Activated naive CD8-positive, alpha-beta T cell treated with anti-CD3 and anti-CD28 coated beads, Interleukin-2, amount 50 U/mL, for 24 hours (primary cell): ENCODE data around the gene SLC27A6.

Source experiments
- ATAC-seq: fragments of 150-1000 bp; cut with Tn5 transposase; one replicate; pipeline ENCODE4 v1.10.0; 2021
- DNase-seq: peaks from one replicate; pipeline ENCODE4 v3.0.0; 2021
- H3K27ac Mint-ChIP-seq: one replicate; pipeline ENCODE4 v1.8.0; 2021; ENCODE audit warnings: mild to moderate bottlenecking, mixed read lengths
- H3K27me3 Mint-ChIP-seq: one replicate; pipeline ENCODE4 v1.8.0; 2021; ENCODE audit warnings: mixed read lengths
- H3K36me3 Mint-ChIP-seq: one replicate; pipeline ENCODE4 v1.8.0; 2021; ENCODE audit warnings: low read depth, mixed read lengths
- H3K4me1 Mint-ChIP-seq: one replicate; pipeline ENCODE4 v1.8.0; 2021; ENCODE audit warnings: mixed read lengths
- H3K4me3 Mint-ChIP-seq: one replicate; pipeline ENCODE4 v1.8.0; 2021; ENCODE audit warnings: mild to moderate bottlenecking, moderate library complexity, mixed read lengths
- H3K9me3 Mint-ChIP-seq: one replicate; pipeline ENCODE4 v1.8.0; 2021; ENCODE audit warnings: mixed read lengths

The SLC27A6 gene

GRCh38 chr5:128966846-128967245, 1.6 kb downstream of the SLC27A6 start:
- peaks cover 19% of the 10 kb centered on the region for H3K27me3 Mint-ChIP-seq
- no peak overlapping the region for H3K4me3 Mint-ChIP-seq
- ATAC-seq (no peak), DNase-seq (no peak)
- H3K9me3 Mint-ChIP-seq = no peaks in the 10 kb centered on the region
- H3K4me1 Mint-ChIP-seq = no peaks in the 10 kb centered on the region
- no peaks in the 10 kb centered on the region for H3K36me3 Mint-ChIP-seq
- H3K27ac Mint-ChIP-seq = no peak overlapping the region

GRCh38 chr5:128973244-128973643, 8.0 kb downstream of the SLC27A6 start:
- ATAC-seq = no peak
- peaks cover 4% of the 10 kb centered on the region for H3K9me3 Mint-ChIP-seq

GRCh38 chr5:128974567-128974966, 9.3 kb downstream of the SLC27A6 start:
- Mint-ChIP-seq H3K27me3 (no peaks in the 10 kb centered on the region), H3K36me3 (no peaks in the 10 kb centered on the region), H3K27ac (no peak overlapping the region), H3K4me1 (no peaks in the 10 kb centered on the region), H3K4me3 (no peak overlapping the region), H3K9me3 (peaks cover 4% of the 10 kb centered on the region)
- ATAC-seq (peak; percentile 66), DNase-seq (no peak)

More at GRCh38 chr5:128973244-128973643, 8.0 kb downstream of the SLC27A6 start:
- no peak for DNase-seq
- Mint-ChIP-seq H3K27me3 (no peaks in the 10 kb centered on the region), H3K36me3 (no peaks in the 10 kb centered on the region), H3K27ac (no peak overlapping the region), H3K4me3 (no peak overlapping the region), H3K4me1 (no peaks in the 10 kb centered on the region)

GRCh38 chr5:128979761-128980160, 14.5 kb downstream of the SLC27A6 start:
- H3K9me3 Mint-ChIP-seq = no peaks in the 10 kb centered on the region
- H3K36me3 Mint-ChIP-seq = no peaks in the 10 kb centered on the region
- H3K4me3 Mint-ChIP-seq = no peak overlapping the region
- no peak for DNase-seq
- H3K27me3 Mint-ChIP-seq = peaks cover 3% of the 10 kb centered on the region
- no peaks in the 10 kb centered on the region for H3K4me1 Mint-ChIP-seq
- H3K27ac Mint-ChIP-seq = no peak overlapping the region
- no peak for ATAC-seq

GRCh38 chr5:128980917-128981316, 15.6 kb downstream of the SLC27A6 start:
- ATAC-seq = no peak
- Mint-ChIP-seq H3K27ac (no peak overlapping the region), H3K4me1 (no peaks in the 10 kb centered on the region), H3K9me3 (no peaks in the 10 kb centered on the region), H3K36me3 (no peaks in the 10 kb centered on the region), H3K27me3 (peaks cover 3% of the 10 kb centered on the region), H3K4me3 (no peak overlapping the region)
- no peak for DNase-seq

GRCh38 chr5:128984480-128984879, 19.2 kb downstream of the SLC27A6 start:
- Mint-ChIP-seq H3K4me1 (no peaks in the 10 kb centered on the region), H3K9me3 (no peaks in the 10 kb centered on the region), H3K27ac (no peak overlapping the region), H3K4me3 (no peak overlapping the region), H3K36me3 (no peaks in the 10 kb centered on the region), H3K27me3 (peaks cover 3% of the 10 kb centered on the region)
- DNase-seq (no peak), ATAC-seq (no peak)

GRCh38 chr5:128988476-128988875, 23.2 kb downstream of the SLC27A6 start:
- no peak for ATAC-seq
- no peaks in the 10 kb centered on the region for H3K36me3 Mint-ChIP-seq
- no peaks in the 10 kb centered on the region for H3K4me1 Mint-ChIP-seq
- H3K4me3 Mint-ChIP-seq = no peak overlapping the region
- no peak for DNase-seq
- no peak overlapping the region for H3K27ac Mint-ChIP-seq
- peaks cover 5% of the 10 kb centered on the region for H3K27me3 Mint-ChIP-seq
- no peaks in the 10 kb centered on the region for H3K9me3 Mint-ChIP-seq

GRCh38 chr5:129001841-129002526, 36.7 kb downstream of the SLC27A6 start:
- Mint-ChIP-seq H3K36me3 (no peaks in the 10 kb centered on the region), H3K27me3 (no peaks in the 10 kb centered on the region), H3K9me3 (no peaks in the 10 kb centered on the region), H3K27ac (no peak overlapping the region), H3K4me1 (no peaks in the 10 kb centered on the region), H3K4me3 (no peak overlapping the region)
- ATAC-seq (no peak), DNase-seq (no peak)

- Mint-ChIP-seq H3K27me3 (no peaks in the 10 kb centered on the region), H3K27ac (no peak overlapping the region), H3K4me3 (no peak overlapping the region), H3K4me1 (no peaks in the 10 kb centered on the region), H3K9me3 (no peaks in the 10 kb centered on the region), H3K36me3 (no peaks in the 10 kb centered on the region)
- DNase-seq (no peak), ATAC-seq (no peak)
These were observed 37.2 kb downstream of the SLC27A6 start for GRCh38 chr5:129002527-129002842.

- Mint-ChIP-seq H3K9me3 (no peaks in the 10 kb centered on the region), H3K4me3 (no peak overlapping the region), H3K27me3 (no peaks in the 10 kb centered on the region), H3K36me3 (no peaks in the 10 kb centered on the region), H3K4me1 (no peaks in the 10 kb centered on the region), H3K27ac (no peak overlapping the region)
- DNase-seq = no peak
- ATAC-seq = no peak
These were observed 37.9 kb downstream of the SLC27A6 start for GRCh38 chr5:129003232-129003631.

GRCh38 chr5:129014185-129014584, 48.9 kb downstream of the SLC27A6 start:
- H3K9me3 Mint-ChIP-seq = no peaks in the 10 kb centered on the region
- ATAC-seq (no peak), DNase-seq (no peak)
- no peak overlapping the region for H3K4me3 Mint-ChIP-seq
- no peak overlapping the region for H3K27ac Mint-ChIP-seq
- no peaks in the 10 kb centered on the region for H3K27me3 Mint-ChIP-seq
- H3K4me1 Mint-ChIP-seq = no peaks in the 10 kb centered on the region
- H3K36me3 Mint-ChIP-seq = no peaks in the 10 kb centered on the region

- no peaks in the 10 kb centered on the region for H3K4me1 Mint-ChIP-seq
- H3K4me3 Mint-ChIP-seq = no peak overlapping the region
- DNase-seq = no peak
- H3K36me3 Mint-ChIP-seq = no peaks in the 10 kb centered on the region
- no peaks in the 10 kb centered on the region for H3K9me3 Mint-ChIP-seq
- ATAC-seq = no peak
- H3K27me3 Mint-ChIP-seq = no peaks in the 10 kb centered on the region
- no peak overlapping the region for H3K27ac Mint-ChIP-seq
These were observed 53.5 kb downstream of the SLC27A6 start for GRCh38 chr5:129018837-129019236.

GRCh38 chr5:129019401-129019908, 54.2 kb downstream of the SLC27A6 start:
- Mint-ChIP-seq H3K36me3 (no peaks in the 10 kb centered on the region), H3K27ac (no peak overlapping the region), H3K9me3 (no peaks in the 10 kb centered on the region), H3K4me1 (no peaks in the 10 kb centered on the region), H3K27me3 (no peaks in the 10 kb centered on the region), H3K4me3 (no peak overlapping the region)
- no peak for ATAC-seq
- no peak for DNase-seq

- Mint-ChIP-seq H3K4me3 (no peak overlapping the region), H3K4me1 (no peaks in the 10 kb centered on the region), H3K27ac (no peak overlapping the region), H3K27me3 (peaks cover 2% of the 10 kb centered on the region), H3K36me3 (no peaks in the 10 kb centered on the region), H3K9me3 (no peaks in the 10 kb centered on the region)
- DNase-seq (no peak), ATAC-seq (no peak)
These were observed 55.4 kb downstream of the SLC27A6 start for GRCh38 chr5:129020683-129021082.

- ATAC-seq = no peak
- Mint-ChIP-seq H3K27me3 (peaks cover 2% of the 10 kb centered on the region), H3K4me3 (no peak overlapping the region), H3K4me1 (no peaks in the 10 kb centered on the region), H3K9me3 (no peaks in the 10 kb centered on the region), H3K27ac (no peak overlapping the region), H3K36me3 (no peaks in the 10 kb centered on the region)
- no peak for DNase-seq
These were observed 56.5 kb downstream of the SLC27A6 start for GRCh38 chr5:129021744-129022143.

GRCh38 chr5:129022599-129022998, 57.3 kb downstream of the SLC27A6 start:
- H3K27ac Mint-ChIP-seq = no peak overlapping the region
- no peak overlapping the region for H3K4me3 Mint-ChIP-seq
- ATAC-seq (no peak), DNase-seq (no peak)
- H3K27me3 Mint-ChIP-seq = peaks cover 2% of the 10 kb centered on the region
- H3K4me1 Mint-ChIP-seq = no peaks in the 10 kb centered on the region
- no peaks in the 10 kb centered on the region for H3K36me3 Mint-ChIP-seq
- H3K9me3 Mint-ChIP-seq = no peaks in the 10 kb centered on the region
